ENCODE data around the gene CFL1.
"Not testable (repeated sequence)": the region's sequence is repeated elsewhere in the genome, so short reads cannot be mapped to it uniquely, and the experiment has no call there.

CFL1 gene

DNA sequence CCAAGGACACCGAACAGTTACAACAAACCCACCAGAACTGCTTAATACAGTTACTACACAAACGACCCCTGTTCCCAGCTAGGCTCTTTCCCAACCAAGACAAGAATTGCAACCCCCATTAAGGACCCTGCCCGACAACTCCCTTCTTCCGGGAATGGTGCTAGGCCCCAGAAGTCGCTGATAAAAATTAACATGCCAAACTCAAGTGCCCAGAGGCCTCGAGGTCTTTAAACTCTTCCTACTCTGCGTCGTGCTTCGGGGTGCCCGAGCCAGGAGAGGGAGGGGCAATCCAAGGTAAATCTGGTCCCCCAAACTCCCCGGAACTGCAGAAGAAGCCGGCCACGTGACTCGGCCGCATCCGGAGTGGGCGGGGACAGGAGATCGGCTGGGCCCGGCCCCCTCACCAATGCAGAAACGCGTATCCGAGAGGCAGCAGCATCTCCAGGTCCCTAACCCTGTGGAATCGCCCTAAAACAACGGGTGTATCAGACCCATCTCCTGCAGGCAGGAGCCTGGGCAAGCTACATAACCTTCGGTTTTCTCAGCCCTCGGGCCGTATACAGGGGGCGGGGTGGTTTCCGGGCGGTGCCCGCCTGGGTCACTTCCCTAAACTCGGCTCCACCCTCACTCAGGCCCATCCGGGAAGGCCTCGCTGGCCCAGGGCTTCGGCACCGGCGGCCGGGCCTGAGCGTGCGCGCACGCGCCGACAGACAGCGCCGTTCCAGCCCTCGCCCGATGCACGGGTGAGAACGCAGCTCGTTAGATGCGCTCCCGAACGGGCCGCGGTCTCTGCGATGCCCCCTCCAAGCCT lies 1.1 kb downstream of the CFL1 start:
- no peak for DNase-seq

DNA sequence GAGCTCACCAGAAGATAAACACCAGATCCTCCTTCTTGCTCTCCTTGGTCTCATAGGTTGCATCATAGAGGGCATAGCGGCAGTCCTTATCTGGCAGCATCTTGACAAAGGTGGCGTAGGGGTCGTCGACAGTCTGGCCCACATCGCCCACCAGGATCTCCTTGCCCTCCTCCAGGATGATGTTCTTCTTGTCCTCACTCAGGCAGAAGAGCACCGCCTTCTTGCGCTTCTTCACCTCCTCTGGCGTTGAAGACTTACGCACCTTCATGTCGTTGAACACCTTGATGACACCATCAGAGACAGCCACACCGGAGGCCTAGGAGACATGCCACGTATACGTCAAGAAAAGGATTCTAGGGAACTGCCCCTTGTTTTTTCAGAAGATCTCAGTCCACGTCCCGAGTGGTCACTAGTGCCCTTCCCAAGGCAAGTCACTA lies 2.0 kb downstream of the CFL1 start:
- DNase-seq = no peak

- DNase-seq = no peak
These were observed 2.8 kb downstream of the CFL1 start for GRCh38 chr11:65854852-65855837.

- no peak for DNase-seq
These were observed 3.8 kb downstream of the CFL1 start for GRCh38 chr11:65854161-65854592.

DNA sequence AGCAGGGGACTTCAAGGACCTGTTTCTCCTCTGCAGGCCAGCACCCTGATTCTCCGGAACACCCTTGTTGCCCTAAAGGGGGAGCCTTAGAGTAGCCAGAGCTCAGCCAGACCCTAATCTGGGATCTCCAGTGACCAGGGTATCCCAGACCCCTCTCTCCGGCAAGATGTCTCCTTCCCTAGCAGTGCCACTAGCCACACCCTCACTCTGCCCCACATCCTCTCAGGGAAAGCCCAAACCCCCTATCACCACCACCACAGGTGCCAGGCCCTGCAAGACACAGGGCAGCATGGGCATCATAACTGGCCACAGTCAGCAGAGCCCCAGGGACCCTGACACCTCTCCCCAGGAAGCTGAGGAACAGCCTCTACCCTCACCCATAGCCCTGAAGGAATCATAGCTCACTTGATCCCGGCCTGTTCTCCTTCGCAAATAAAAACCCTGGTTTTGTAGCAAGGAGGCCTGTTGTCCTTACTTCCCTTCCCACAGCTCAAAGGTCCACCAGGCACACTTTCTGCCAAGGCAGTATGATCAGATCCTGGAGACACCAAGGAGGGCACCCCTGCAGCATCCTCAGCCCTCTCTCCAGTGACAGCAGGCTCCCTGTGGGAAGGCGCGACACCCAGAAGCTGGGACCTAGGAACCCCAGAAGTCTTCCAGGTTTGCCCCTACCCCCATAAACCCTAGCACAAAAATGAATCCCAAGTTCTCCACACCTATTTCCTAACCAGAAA lies 4.6 kb downstream of the CFL1 start:
- DNase-seq = no peak

- DNase-seq = no peak
These were observed 5.3 kb downstream of the CFL1 start for GRCh38 chr11:65852508-65853245.

- no peak for DNase-seq
These were observed 6.0 kb downstream of the CFL1 start for GRCh38 chr11:65851811-65852507.

DNA sequence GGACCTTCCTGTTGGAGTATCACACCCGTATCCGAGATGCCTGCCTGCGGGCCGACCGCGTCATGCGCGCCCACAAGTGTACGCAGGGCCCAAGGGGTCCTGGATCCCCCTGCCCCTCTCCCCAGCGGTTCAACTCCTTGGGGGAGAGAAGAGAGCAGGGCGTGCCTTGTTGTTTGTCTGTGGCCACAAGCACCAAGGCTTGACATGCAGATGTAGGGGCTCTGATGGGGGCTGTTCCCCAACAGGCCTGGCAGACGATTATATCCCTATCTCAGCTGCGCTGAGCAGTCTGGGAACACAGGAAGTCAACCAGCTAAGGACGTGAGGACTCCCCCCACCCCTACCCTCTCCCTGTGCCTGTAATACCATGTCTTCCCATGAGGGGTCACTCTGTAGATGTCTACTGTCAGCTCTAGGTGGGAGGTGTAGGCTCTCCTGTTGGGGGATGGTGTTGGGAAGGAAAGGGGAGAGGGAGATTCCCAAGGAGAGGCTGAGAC lies 6.8 kb downstream of the CFL1 start:
- DNase-seq = no peak

DNA sequence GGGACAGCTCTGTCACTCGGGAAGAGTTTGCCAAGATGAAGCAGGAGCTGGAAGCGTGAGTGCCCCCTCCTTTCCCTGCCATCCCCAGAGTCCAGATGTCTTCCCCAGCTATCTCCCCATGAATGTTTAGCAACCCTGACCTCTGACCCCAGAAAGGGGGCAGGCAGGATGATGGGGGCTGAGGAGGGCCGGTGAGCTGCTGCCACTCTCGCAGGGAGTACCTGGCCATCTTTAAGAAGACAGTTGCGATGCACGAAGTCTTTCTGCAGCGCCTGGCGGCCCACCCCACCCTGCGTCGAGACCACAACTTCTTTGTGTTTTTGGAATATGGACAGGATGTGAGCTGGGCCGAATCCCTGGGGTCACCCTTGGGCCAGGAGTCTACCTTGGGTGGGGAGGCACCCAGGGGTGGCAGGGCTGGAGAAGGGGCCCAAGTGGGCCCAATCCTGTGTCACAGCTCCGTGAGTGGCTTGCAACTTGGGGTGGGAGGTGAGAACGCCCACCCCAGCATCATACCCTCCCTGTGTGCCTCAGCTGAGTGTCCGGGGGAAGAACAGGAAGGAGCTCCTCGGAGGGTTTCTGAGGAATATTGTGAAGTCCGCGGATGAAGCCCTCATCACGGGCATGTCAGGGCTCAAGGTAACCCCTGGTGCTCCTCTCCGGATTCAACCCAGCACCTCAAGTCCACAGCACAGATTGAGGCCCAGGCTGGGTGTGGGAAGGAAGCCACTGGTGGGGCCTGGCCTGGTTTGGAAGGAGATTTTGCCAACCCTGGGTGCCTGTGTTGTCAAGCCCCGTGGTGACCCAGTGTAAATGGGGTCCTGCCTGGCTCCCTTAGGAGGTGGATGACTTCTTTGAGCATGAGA lies 7.5 kb downstream of the CFL1 start:
- DNase-seq = no peak

DNA sequence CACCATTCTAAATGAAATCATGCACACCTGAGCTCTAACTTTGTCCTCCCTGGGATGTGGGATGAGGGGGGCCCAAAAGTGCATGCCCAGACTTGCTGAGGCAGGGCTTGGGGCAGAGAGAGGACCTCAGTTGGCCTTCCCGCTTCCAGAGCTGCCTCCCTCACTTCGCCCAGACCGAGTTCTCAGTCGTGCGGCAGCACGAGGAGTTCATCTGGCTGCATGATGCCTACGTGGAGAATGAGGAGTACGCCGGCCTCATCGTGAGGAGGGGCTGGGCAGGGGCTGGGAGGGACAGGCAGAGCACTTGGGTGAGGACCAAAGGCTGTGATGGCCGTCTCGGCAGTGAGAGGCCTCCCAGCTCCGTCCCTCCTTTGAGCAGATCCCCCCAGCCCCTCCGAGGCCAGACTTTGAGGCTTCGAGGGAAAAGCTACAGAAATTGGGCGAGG lies 8.2 kb downstream of the CFL1 start:
- no peak for DNase-seq

- no peak for DNase-seq
These were observed 8.6 kb downstream of the CFL1 start for GRCh38 chr11:65849366-65849765.

GRCh38 chr11:65848693-65849092 lies 9.3 kb downstream of the CFL1 start:
- DNase-seq = not testable (repeated sequence)

- DNase-seq = no peak
These were observed 10.2 kb downstream of the CFL1 start for GRCh38 chr11:65847746-65848145.

- no peak for DNase-seq
These were observed 13.6 kb downstream of the CFL1 start for GRCh38 chr11:65844231-65844872.

DNA sequence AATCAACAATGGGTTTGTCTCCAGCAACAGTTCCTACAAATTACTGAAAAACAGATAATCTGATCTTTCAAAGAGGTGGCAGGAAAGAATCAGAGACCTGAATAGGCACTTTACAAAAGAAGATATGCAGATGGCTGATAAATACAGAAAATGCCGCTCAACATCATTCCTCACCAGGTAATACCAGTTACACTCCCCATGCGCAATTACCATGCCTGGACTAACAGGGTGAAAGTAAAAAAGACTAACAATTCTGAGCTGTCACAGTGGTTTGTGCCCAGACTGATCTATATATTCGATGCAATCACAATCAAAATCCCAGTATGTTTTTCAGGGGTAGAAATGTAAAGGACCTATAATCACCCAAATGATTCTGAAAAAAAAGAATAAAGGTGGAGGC lies 14.2 kb downstream of the CFL1 start:
- no peak for DNase-seq

DNA sequence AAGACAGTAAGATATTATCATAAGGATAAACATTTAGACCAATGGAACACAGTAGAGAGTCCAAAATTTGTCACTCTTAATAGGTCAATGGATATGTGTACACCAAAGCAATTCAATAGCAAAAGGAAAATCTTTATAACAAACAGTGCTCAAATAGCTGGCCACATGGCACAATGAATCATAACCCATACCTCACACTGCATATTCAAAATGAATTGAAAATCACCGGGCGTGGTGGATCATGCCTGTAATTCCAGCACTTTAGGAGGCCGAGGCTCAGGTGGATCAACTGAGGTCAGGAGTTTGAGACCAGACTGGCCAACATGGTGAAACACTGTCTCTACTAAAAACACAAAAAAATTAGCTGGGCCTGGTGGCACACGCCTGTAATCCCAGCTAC lies 15.8 kb downstream of the CFL1 start:
- no peak for DNase-seq

GRCh38 chr11:65834202-65834601 lies 23.8 kb downstream of the CFL1 start:
- DNase-seq = no peak

DNA sequence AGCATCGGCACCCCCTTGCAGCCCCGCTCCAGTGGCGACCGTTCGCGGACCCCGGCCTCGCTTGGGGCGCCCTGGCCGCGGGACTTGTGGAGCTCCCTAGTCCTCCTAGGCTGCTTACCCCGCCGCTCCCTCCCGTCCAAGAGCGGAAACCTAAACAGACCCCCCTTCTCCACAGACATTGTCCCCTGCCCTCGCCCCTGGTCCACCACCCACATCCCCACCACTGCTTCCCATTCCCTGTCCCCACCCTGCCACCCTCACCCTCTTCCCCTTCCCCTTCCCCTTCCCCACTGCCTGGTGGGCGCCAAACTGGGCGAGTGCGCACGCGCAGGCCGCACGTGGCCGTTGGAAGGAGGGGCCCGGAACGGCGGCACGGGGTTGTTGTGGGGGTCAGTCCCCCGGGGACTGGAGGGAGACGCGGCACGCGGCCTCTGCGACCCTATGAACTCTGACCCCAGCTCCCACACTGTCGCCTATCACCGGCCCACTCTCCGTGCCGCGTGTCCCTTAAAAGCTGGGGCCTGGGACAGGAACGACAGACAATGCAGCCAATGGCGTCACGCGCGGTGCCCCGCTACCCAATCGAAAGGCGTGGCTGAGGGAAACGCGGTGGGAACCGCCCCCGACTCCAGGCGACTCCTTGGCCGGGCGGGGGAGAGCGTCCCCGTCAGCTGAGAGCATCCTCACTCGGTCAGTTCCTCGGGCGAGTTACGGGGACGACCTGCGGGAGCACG lies 24.5 kb downstream of the CFL1 start, which contains the start of gene SNX32:
Gene SNX32 (plus strand): TSS at position 667 of the 734 bp plus-strand sequence. CDS start 103 bp downstream, outside the sequence.
- DNase-seq = no peak

GRCh38 chr11:65832231-65832630 lies 25.7 kb downstream of the CFL1 start:
- DNase-seq = not testable (repeated sequence)

All from cortex of kidney (tissue), 1 donor.